UCSD-AML1 (cell line): ENCODE results near the gene DNLZ.
"Not testable (repeated sequence)": the region's sequence is repeated elsewhere in the genome, so short reads cannot be mapped to it uniquely, and the experiment has no call there.

Experiments
- DNase-seq: peaks from one replicate; lab custom pipeline; 2025; ENCODE audit not compliant: unreplicated experiment; lab: John Stamatoyannopoulos, UW

The DNLZ gene

GRCh38 chr9:136361754-136362449 is 1.6 kb downstream of the DNLZ start:
- no peak for DNase-seq

- no peak for DNase-seq
Observed at GRCh38 chr9:136361047-136361753, 2.3 kb downstream of the DNLZ start.

- DNase-seq = no peak
Observed at GRCh38 chr9:136359774-136360718, 3.5 kb downstream of the DNLZ start.

- DNase-seq = no peak
Observed at GRCh38 chr9:136358888-136359287, 4.7 kb downstream of the DNLZ start.

GRCh38 chr9:136358016-136358415 is 5.5 kb downstream of the DNLZ start:
- DNase-seq = no peak

- no peak for DNase-seq
Observed at GRCh38 chr9:136357202-136357725, 6.3 kb downstream of the DNLZ start.

- DNase-seq = no peak
Observed at GRCh38 chr9:136355616-136356557, 7.7 kb downstream of the DNLZ start.

GRCh38 chr9:136354592-136355085 is 8.9 kb downstream of the DNLZ start:
- DNase-seq = no peak

- DNase-seq = no peak
Observed at GRCh38 chr9:136353757-136354488, 9.6 kb downstream of the DNLZ start.

- no peak for DNase-seq
Observed at GRCh38 chr9:136353088-136353487, 10.5 kb downstream of the DNLZ start.

GRCh38 chr9:136352682-136353081 is 10.9 kb downstream of the DNLZ start:
- DNase-seq = no peak

GRCh38 chr9:136351868-136352267 is 11.7 kb downstream of the DNLZ start:
- DNase-seq = not testable (repeated sequence)

GRCh38 chr9:136351252-136351800 is 12.2 kb downstream of the DNLZ start:
- DNase-seq = no peak

- DNase-seq = no peak
Observed at GRCh38 chr9:136349546-136349945, 14.0 kb downstream of the DNLZ start.

- no peak for DNase-seq
Observed at GRCh38 chr9:136348691-136349090, 14.9 kb downstream of the DNLZ start.

- DNase-seq = no peak
Observed at GRCh38 chr9:136347472-136348256, 15.9 kb downstream of the DNLZ start.

GRCh38 chr9:136346927-136347465 is 16.5 kb downstream of the DNLZ start:
- no peak for DNase-seq

- DNase-seq = no peak
Observed at GRCh38 chr9:136346157-136346481, 17.4 kb downstream of the DNLZ start.
